ENCODE data around the gene ADPRM. TPM values are rescaled to one million over a fixed set of nuclear protein-coding genes. Genes with fewer than 3 reads are reported as not detected.

ADPRM gene
- total RNA-seq, 1 donor from 2014 or later: 13.3 TPM

GRCh38 chr17:10741416-10742135 is 44.2 kb downstream of the ADPRM start:
- DNase-seq (ENCODE audit: low read depth): no peak

- DNase-seq (ENCODE audit: low read depth): no peak
Measured at GRCh38 chr17:10742431-10742830, 45.0 kb downstream of the ADPRM start.

GRCh38 chr17:10743316-10744009 is 46.1 kb downstream of the ADPRM start:
- no peak for DNase-seq (ENCODE audit: low read depth)

- DNase-seq (ENCODE audit: low read depth): no peak
Measured at GRCh38 chr17:10744501-10745000, 47.2 kb downstream of the ADPRM start.

GRCh38 chr17:10745231-10745630 is 47.8 kb downstream of the ADPRM start:
- DNase-seq (ENCODE audit: low read depth): no peak

GRCh38 chr17:10748531-10749181 is 51.3 kb downstream of the ADPRM start:
- DNase-seq (ENCODE audit: low read depth): no peak

GRCh38 chr17:10750210-10750609 is 52.8 kb downstream of the ADPRM start:
- no peak for DNase-seq (ENCODE audit: low read depth)

- DNase-seq (ENCODE audit: low read depth): no peak
Measured at GRCh38 chr17:10751563-10751962, 54.2 kb downstream of the ADPRM start.

GRCh38 chr17:10752696-10753095 is 55.3 kb downstream of the ADPRM start:
- DNase-seq (ENCODE audit: low read depth): no peak

GRCh38 chr17:10754109-10754508 is 56.7 kb downstream of the ADPRM start:
- peak; percentile 16 for DNase-seq (ENCODE audit: low read depth)

- DNase-seq (ENCODE audit: low read depth): no peak
Measured at GRCh38 chr17:10754861-10755591, 57.6 kb downstream of the ADPRM start.

GRCh38 chr17:10755592-10756127 is 58.3 kb downstream of the ADPRM start:
- no peak for DNase-seq (ENCODE audit: low read depth)

GRCh38 chr17:10756185-10756584 is 58.8 kb downstream of the ADPRM start:
- DNase-seq (ENCODE audit: low read depth): no peak

- DNase-seq (ENCODE audit: low read depth): no peak
Measured at GRCh38 chr17:10756619-10757018, 59.2 kb downstream of the ADPRM start.

GRCh38 chr17:10757067-10757466 is 59.7 kb downstream of the ADPRM start:
- no peak for DNase-seq (ENCODE audit: low read depth)

GRCh38 chr17:10757647-10758046 is 60.3 kb downstream of the ADPRM start:
- DNase-seq (ENCODE audit: low read depth): no peak

GRCh38 chr17:10758062-10758461 is 60.7 kb downstream of the ADPRM start:
- no peak for DNase-seq (ENCODE audit: low read depth)

Data from renal cortical epithelial cell (primary cell).